Immature natural killer cell (primary cell): ENCODE data around the gene CISD3. TPM values are rescaled to one million over a fixed set of nuclear protein-coding genes. Genes with fewer than 3 reads are reported as not detected.

ENCODE experiments used
- DNase-seq, 3 donors: peaks; one replicate each; pipeline ENCODE4 v3.0.0; 2022; ENCODE audit warnings: mixed read lengths in 1 of 3
- H3K27ac Mint-ChIP-seq, 6 donors: one replicate each; pipeline ENCODE4 v1.8.0; 2020; ENCODE audit warnings: mixed read lengths in 6 of 6, mild to moderate bottlenecking in 5 of 6, inconsistent platforms in 4 of 6, moderate library complexity in 3 of 6
- H3K27me3 Mint-ChIP-seq, 3 donors: one replicate each; pipeline ENCODE4 v1.8.0; 2020 to 2021; ENCODE audit warnings: low read depth in 3 of 3, mild to moderate bottlenecking in 3 of 3, mixed read lengths in 3 of 3, moderate library complexity in 3 of 3, inconsistent platforms in 1 of 3
- H3K36me3 Mint-ChIP-seq, 3 donors: one replicate each; pipeline ENCODE4 v1.8.0; 2020; ENCODE audit warnings: mixed read lengths in 3 of 3, inconsistent platforms in 2 of 3, mild to moderate bottlenecking in 2 of 3
- H3K4me1 Mint-ChIP-seq, 2 donors: one replicate each; pipeline ENCODE4 v1.8.0; 2020; ENCODE audit warnings: inconsistent platforms in 2 of 2, mild to moderate bottlenecking in 2 of 2, mixed read lengths in 2 of 2, moderate library complexity in 1 of 2
- H3K4me3 Mint-ChIP-seq, 5 donors: one replicate each; pipeline ENCODE4 v1.8.0; 2020; ENCODE audit warnings: mild to moderate bottlenecking in 5 of 5, mixed read lengths in 5 of 5, inconsistent platforms in 3 of 5, moderate library complexity in 3 of 5
- H3K9me3 Mint-ChIP-seq, 6 donors: one replicate each; pipeline ENCODE4 v1.8.0; 2020; ENCODE audit warnings: mild to moderate bottlenecking in 6 of 6, mixed read lengths in 6 of 6, inconsistent platforms in 4 of 6, moderate library complexity in 3 of 6
- polyA plus RNA-seq, 3 donors: library from polyadenylated mRNA; unstranded; fragments of 300-500 nt; fragmentation: Illumina TruSeq; gene quantifications; one replicate each; pipeline ENCODE4 v1.2.3, GENCODE V29; 2021

Gene CISD3
- polyA plus RNA-seq, 3 donors from 2014 or later, result 143 to 197 (median 160) TPM

GRCh38 chr17:38735161-38735997 is 5.2 kb downstream of the CISD3 start:
- no peak overlapping the region for H3K4me3 Mint-ChIP-seq
- peaks cover 47 to 49% of the 10 kb centered on the region in 2 donors for H3K4me1 Mint-ChIP-seq
- peaks cover 0 to 10% (median 8%) of the 10 kb centered on the region in 3 donors for H3K27me3 Mint-ChIP-seq
- peak; percentile 64 to 71 (median 70) for DNase-seq
- H3K9me3 Mint-ChIP-seq, result no peaks in the 10 kb centered on the region
- H3K27ac Mint-ChIP-seq, result peak overlapping the region in 3 of 6 donors; percentile 7 to 79 (median 16)
- H3K36me3 Mint-ChIP-seq, result peaks cover 0 to 7% (median 0%) of the 10 kb centered on the region in 3 donors

GRCh38 chr17:38738007-38738662 is 8.0 kb downstream of the CISD3 start:
- Mint-ChIP-seq H3K27ac (no peak overlapping the region), H3K4me1 (peaks cover 22% of the 10 kb centered on the region in 2 donors), H3K9me3 (no peaks in the 10 kb centered on the region), H3K4me3 (no peak overlapping the region), H3K36me3 (no peaks in the 10 kb centered on the region), H3K27me3 (peaks cover 0 to 9% (median 4%) of the 10 kb centered on the region in 3 donors)
- no peak for DNase-seq

GRCh38 chr17:38738686-38739085 is 8.5 kb downstream of the CISD3 start:
- H3K36me3 Mint-ChIP-seq, result no peaks in the 10 kb centered on the region
- no peak for DNase-seq
- no peak overlapping the region for H3K27ac Mint-ChIP-seq
- no peaks in the 10 kb centered on the region for H3K9me3 Mint-ChIP-seq
- H3K4me1 Mint-ChIP-seq, result peaks cover 16 to 19% of the 10 kb centered on the region in 2 donors
- H3K4me3 Mint-ChIP-seq, result no peak overlapping the region
- H3K27me3 Mint-ChIP-seq, result peaks cover 0 to 11% (median 4%) of the 10 kb centered on the region in 3 donors

GRCh38 chr17:38739305-38739704 is 9.2 kb downstream of the CISD3 start:
- no peak for DNase-seq
- no peaks in the 10 kb centered on the region for H3K9me3 Mint-ChIP-seq
- no peaks in the 10 kb centered on the region for H3K36me3 Mint-ChIP-seq
- no peak overlapping the region for H3K27ac Mint-ChIP-seq
- H3K4me3 Mint-ChIP-seq, result no peak overlapping the region
- peaks cover 10 to 12% of the 10 kb centered on the region in 2 donors for H3K4me1 Mint-ChIP-seq
- peaks cover 0 to 11% (median 6%) of the 10 kb centered on the region in 3 donors for H3K27me3 Mint-ChIP-seq

- peaks cover 2 to 15% (median 8%) of the 10 kb centered on the region in 3 donors for H3K27me3 Mint-ChIP-seq
- H3K9me3 Mint-ChIP-seq, result no peaks in the 10 kb centered on the region
- H3K27ac Mint-ChIP-seq, result no peak overlapping the region
Measured at GRCh38 chr17:38740044-38740443, 9.9 kb downstream of the CISD3 start.

GRCh38 chr17:38740806-38741205 is 10.7 kb downstream of the CISD3 start:
- peaks cover 3 to 17% (median 6%) of the 10 kb centered on the region in 3 donors for H3K27me3 Mint-ChIP-seq
- H3K4me1 Mint-ChIP-seq, result peaks cover 0 to 1% of the 10 kb centered on the region in 2 donors
- H3K4me3 Mint-ChIP-seq, result no peak overlapping the region
- H3K27ac Mint-ChIP-seq, result no peak overlapping the region
- no peak for DNase-seq
- H3K36me3 Mint-ChIP-seq, result no peaks in the 10 kb centered on the region
- H3K9me3 Mint-ChIP-seq, result no peaks in the 10 kb centered on the region

More at GRCh38 chr17:38740044-38740443, 9.9 kb downstream of the CISD3 start:
- Mint-ChIP-seq H3K4me3 (no peak overlapping the region), H3K4me1 (peaks cover 3 to 6% of the 10 kb centered on the region in 2 donors), H3K36me3 (no peaks in the 10 kb centered on the region)
- no peak for DNase-seq

- Mint-ChIP-seq H3K4me1 (peaks cover 2 to 4% of the 10 kb centered on the region in 2 donors), H3K9me3 (no peaks in the 10 kb centered on the region), H3K27ac (no peak overlapping the region), H3K36me3 (no peaks in the 10 kb centered on the region), H3K4me3 (no peak overlapping the region), H3K27me3 (peaks cover 10 to 24% (median 10%) of the 10 kb centered on the region in 3 donors)
- DNase-seq, result no peak
Measured at GRCh38 chr17:38741461-38741860, 11.3 kb downstream of the CISD3 start.

- Mint-ChIP-seq H3K9me3 (no peaks in the 10 kb centered on the region), H3K36me3 (no peaks in the 10 kb centered on the region), H3K4me1 (peaks cover 7 to 9% of the 10 kb centered on the region in 2 donors), H3K27me3 (peaks cover 13 to 28% (median 14%) of the 10 kb centered on the region in 3 donors), H3K27ac (no peak overlapping the region), H3K4me3 (no peak overlapping the region)
- no peak for DNase-seq
Measured at GRCh38 chr17:38741921-38742410, 11.8 kb downstream of the CISD3 start.

GRCh38 chr17:38742411-38743308 is 12.5 kb downstream of the CISD3 start:
- no peak for DNase-seq
- Mint-ChIP-seq H3K36me3 (no peaks in the 10 kb centered on the region), H3K27me3 (peaks cover 13 to 28% (median 14%) of the 10 kb centered on the region in 3 donors), H3K4me3 (no peak overlapping the region), H3K9me3 (no peaks in the 10 kb centered on the region), H3K4me1 (peaks cover 7 to 9% of the 10 kb centered on the region in 2 donors), H3K27ac (no peak overlapping the region)

GRCh38 chr17:38743556-38744171 is 13.5 kb downstream of the CISD3 start:
- Mint-ChIP-seq H3K27me3 (peaks cover 14 to 33% (median 14%) of the 10 kb centered on the region in 3 donors), H3K36me3 (no peaks in the 10 kb centered on the region), H3K9me3 (no peaks in the 10 kb centered on the region), H3K4me3 (no peak overlapping the region), H3K4me1 (peaks cover 7 to 12% of the 10 kb centered on the region in 2 donors), H3K27ac (no peak overlapping the region)
- DNase-seq, result no peak

- no peak for DNase-seq
- Mint-ChIP-seq H3K27me3 (peaks cover 21 to 44% (median 27%) of the 10 kb centered on the region in 3 donors), H3K9me3 (no peaks in the 10 kb centered on the region), H3K4me3 (no peak overlapping the region), H3K27ac (peak overlapping the region in 1 of 6 donors; percentile 13), H3K4me1 (peaks cover 20 to 26% of the 10 kb centered on the region in 2 donors), H3K36me3 (no peaks in the 10 kb centered on the region)
Measured at GRCh38 chr17:38745545-38745944, 15.4 kb downstream of the CISD3 start.

- H3K27ac Mint-ChIP-seq, result peak overlapping the region in 2 of 6 donors; percentile 5 to 13
- H3K36me3 Mint-ChIP-seq, result no peaks in the 10 kb centered on the region
- H3K4me3 Mint-ChIP-seq, result peak overlapping the region in 3 of 5 donors; percentile 49 to 63 (median 60)
- peaks cover 27 to 50% (median 34%) of the 10 kb centered on the region in 3 donors for H3K27me3 Mint-ChIP-seq
- no peaks in the 10 kb centered on the region for H3K9me3 Mint-ChIP-seq
- H3K4me1 Mint-ChIP-seq, result peaks cover 27 to 33% of the 10 kb centered on the region in 2 donors
- no peak for DNase-seq
Measured at GRCh38 chr17:38746004-38746848, 16.1 kb downstream of the CISD3 start.
